Liver (tissue), 9 donors: ENCODE measurements around the gene SPTBN4. TPM values are rescaled to one million over a fixed set of nuclear protein-coding genes. Genes with fewer than 3 reads are reported as not detected.
"Not testable (repeated sequence)": the region's sequence is repeated elsewhere in the genome, so short reads cannot be mapped to it uniquely, and the experiment has no call there.

Experiments used
- DNase-seq: peaks from one replicate; pipeline ENCODE4 v3.0.0-alpha.2; 2017; ENCODE audit warnings: low spot score
- H3K27ac ChIP-seq, 2 donors: one replicate each; pipeline ENCODE4 v1.7.0; 2013; ENCODE audit warnings: inconsistent platforms in 2 of 2, low read length in 2 of 2, control low read depth in 1 of 2, low read depth in 1 of 2, mild to moderate bottlenecking in 1 of 2
- H3K27me3 ChIP-seq, 4 donors: one replicate each; pipeline versions ENCODE4 v1.6.1 to v1.7.0; 2013; ENCODE audit warnings: low read length in 3 of 4, inconsistent platforms in 1 of 4, mild to moderate bottlenecking in 1 of 4, moderate library complexity in 1 of 4; ENCODE audit not compliant: control insufficient read depth in 4 of 4, insufficient read depth in 4 of 4
- H3K36me3 ChIP-seq, 4 donors: one replicate each; pipeline versions ENCODE4 v1.6.1 to v1.7.0; 2013; ENCODE audit warnings: low read length in 3 of 4, mild to moderate bottlenecking in 3 of 4, low read depth in 1 of 4, moderate library complexity in 1 of 4; ENCODE audit not compliant: control insufficient read depth in 4 of 4, insufficient read depth in 3 of 4
- H3K4me1 ChIP-seq, 4 donors: one replicate each; pipeline versions ENCODE4 v1.6.1 to v1.7.0; 2013; ENCODE audit warnings: low read length in 3 of 4, mild to moderate bottlenecking in 3 of 4, moderate library complexity in 1 of 4; ENCODE audit not compliant: control insufficient read depth in 4 of 4, insufficient read depth in 4 of 4
- H3K4me3 ChIP-seq, 3 donors: one replicate each; pipeline versions ENCODE4 v1.6.1 to v1.7.0; 2013; ENCODE audit warnings: low read length in 3 of 3, control low read depth in 1 of 3, low read depth in 1 of 3, mild to moderate bottlenecking in 1 of 3
- H3K9ac ChIP-seq, 2 donors: one replicate each; pipeline ENCODE4 v1.7.0; 2013; ENCODE audit warnings: low read length in 2 of 2, mild to moderate bottlenecking in 2 of 2, moderate library complexity in 2 of 2, control low read depth in 1 of 2, low read depth in 1 of 2
- H3K9me3 ChIP-seq, 4 donors: one replicate each; pipeline versions ENCODE4 v1.6.1 to v1.7.0; 2013; ENCODE audit warnings: low read length in 3 of 4; ENCODE audit not compliant: control insufficient read depth in 4 of 4
- FOXA1 ChIP-seq: IDR thresholded peaks from 2 replicates; pipeline ENCODE4 v1.6.1; 2016; ENCODE audit warnings: antibody characterized with exemption
- FOXA2 ChIP-seq: IDR thresholded peaks from 2 replicates; pipeline ENCODE4 v1.6.1; 2016; ENCODE audit warnings: antibody characterized with exemption
- GABPA ChIP-seq, 2 donors: IDR thresholded peaks in 1 of 2; conservative IDR thresholded peaks in 1 of 2; 2 replicates each; pipeline ENCODE4 v1.6.1; 2016; ENCODE audit warnings: antibody characterized with exemption in 2 of 2, mild to moderate bottlenecking in 1 of 2, moderate library complexity in 1 of 2
- HNF4A ChIP-seq, 2 donors: conservative IDR thresholded peaks; 2 replicates each; pipeline ENCODE4 v1.6.1; 2016; ENCODE audit warnings: antibody characterized with exemption in 2 of 2, mild to moderate bottlenecking in 2 of 2
- HNF4G ChIP-seq: IDR thresholded peaks from 2 replicates; pipeline ENCODE4 v1.6.1; 2016; ENCODE audit warnings: antibody characterized with exemption
- NR2F2 ChIP-seq: IDR thresholded peaks from 2 replicates; pipeline ENCODE4 v1.6.1; 2016; ENCODE audit warnings: antibody characterized with exemption
- RAD21 ChIP-seq, 2 donors: IDR thresholded peaks; 2 replicates each; pipeline ENCODE4 v1.6.1; 2016; ENCODE audit warnings: antibody characterized with exemption in 2 of 2, mild to moderate bottlenecking in 2 of 2
- RXRA ChIP-seq, 2 donors: IDR thresholded peaks; 2 replicates each; pipeline ENCODE4 v1.6.1; 2017 to 2018; ENCODE audit warnings: antibody characterized with exemption in 2 of 2, mild to moderate bottlenecking in 1 of 2
- SP1 ChIP-seq: IDR thresholded peaks from 2 replicates; pipeline ENCODE4 v1.6.1; 2018; ENCODE audit warnings: antibody characterized with exemption, mild to moderate bottlenecking
- WGBS: extraction: QIAGEN DNeasy Blood & Tissue Kit; methylation state at CpG from one replicate; pipeline ENCODE4 v1.1.7; 2013; 5-methylcytosine and 5-hydroxymethylcytosine counted together
- polyA plus RNA-seq, 2 donors: library from polyadenylated mRNA; stranded (reverse) in 1 of 2; unstranded in 1 of 2; fragments of 200-250 nt in 1 of 2; fragments of >200 nt in 1 of 2; fragmentation: Nextera tagmentation in 1 of 2; extraction: Ambion mirVana in 1 of 2; gene quantifications; one replicate each; pipeline versions ENCODE4 v1.2.1 to v1.2.3, GENCODE V29; 2013 to 2015
- total RNA-seq, 2 donors: library from RNA; depleted of rRNA; stranded (reverse); fragments of >200 nt; gene quantifications; one replicate each; pipeline ENCODE4 v1.2.3, GENCODE V29; 2014
- TF ChIP-seq, protein P1 (sequence below): IDR thresholded peaks from 2 replicates; pipeline ENCODE4 v1.6.1; 2016; ENCODE audit warnings: antibody characterized with exemption
- TF ChIP-seq, protein P2 (sequence below): fragments of 150-350 bp; IDR thresholded peaks from 2 replicates; pipeline ENCODE4 v1.5.1; 2017; ENCODE audit warnings: improper control_type of control experiment, low read depth, low read length; ENCODE audit not compliant: missing input control
- TF ChIP-seq, protein P3 (sequence below): IDR thresholded peaks from 2 replicates; pipeline ENCODE4 v1.6.1; 2016; ENCODE audit warnings: antibody characterized with exemption, mild to moderate bottlenecking
- TF ChIP-seq, protein P4 (sequence below): IDR thresholded peaks from 2 replicates; pipeline ENCODE4 v1.6.1; 2016; ENCODE audit warnings: antibody characterized with exemption
- donor health status: healthy.
- donor health status: healthy.
- donor health status: healthy.
- donor health status: healthy.
- donor health status: healthy.

SPTBN4 gene
- total and polyA plus RNA-seq, 4 donors, result 0.13 to 1.1 (median 0.62) TPM

- no peaks in the 10 kb centered on the region for H3K9me3 ChIP-seq
- WGBS, result 79% methylated on average over 8 of the region's 8 CpGs
- no peak for DNase-seq
- no peak overlapping the region for H3K27ac ChIP-seq
- TF ChIP-seq, protein P1, sequence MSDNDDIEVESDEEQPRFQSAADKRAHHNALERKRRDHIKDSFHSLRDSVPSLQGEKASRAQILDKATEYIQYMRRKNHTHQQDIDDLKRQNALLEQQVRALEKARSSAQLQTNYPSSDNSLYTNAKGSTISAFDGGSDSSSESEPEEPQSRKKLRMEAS, result no peak
- peak; percentile 45 to 54 for TF ChIP-seq RAD21 (IDR thresholded peaks at IDR 0.05)
- TF ChIP-seq, protein P2, sequence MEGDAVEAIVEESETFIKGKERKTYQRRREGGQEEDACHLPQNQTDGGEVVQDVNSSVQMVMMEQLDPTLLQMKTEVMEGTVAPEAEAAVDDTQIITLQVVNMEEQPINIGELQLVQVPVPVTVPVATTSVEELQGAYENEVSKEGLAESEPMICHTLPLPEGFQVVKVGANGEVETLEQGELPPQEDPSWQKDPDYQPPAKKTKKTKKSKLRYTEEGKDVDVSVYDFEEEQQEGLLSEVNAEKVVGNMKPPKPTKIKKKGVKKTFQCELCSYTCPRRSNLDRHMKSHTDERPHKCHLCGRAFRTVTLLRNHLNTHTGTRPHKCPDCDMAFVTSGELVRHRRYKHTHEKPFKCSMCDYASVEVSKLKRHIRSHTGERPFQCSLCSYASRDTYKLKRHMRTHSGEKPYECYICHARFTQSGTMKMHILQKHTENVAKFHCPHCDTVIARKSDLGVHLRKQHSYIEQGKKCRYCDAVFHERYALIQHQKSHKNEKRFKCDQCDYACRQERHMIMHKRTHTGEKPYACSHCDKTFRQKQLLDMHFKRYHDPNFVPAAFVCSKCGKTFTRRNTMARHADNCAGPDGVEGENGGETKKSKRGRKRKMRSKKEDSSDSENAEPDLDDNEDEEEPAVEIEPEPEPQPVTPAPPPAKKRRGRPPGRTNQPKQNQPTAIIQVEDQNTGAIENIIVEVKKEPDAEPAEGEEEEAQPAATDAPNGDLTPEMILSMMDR, result peak; percentile 14
- no peak overlapping the region for H3K4me3 ChIP-seq
- no peaks in the 10 kb centered on the region for H3K36me3 ChIP-seq
- peaks cover 0 to 4% (median 0%) of the 10 kb centered on the region in 4 donors for H3K27me3 ChIP-seq
- no peak overlapping the region for H3K9ac ChIP-seq
- peaks cover 0 to 7% (median 3%) of the 10 kb centered on the region in 4 donors for H3K4me1 ChIP-seq
These were observed 54.5 kb downstream of the SPTBN4 start for GRCh38 chr19:40521276-40521675.

- H3K27ac ChIP-seq, H3K4me3 ChIP-seq: not testable (repeated sequence)
- 84% methylated on average over 6 of the region's 6 CpGs for WGBS
These were observed 55.1 kb downstream of the SPTBN4 start for GRCh38 chr19:40521900-40522299.

DNA sequence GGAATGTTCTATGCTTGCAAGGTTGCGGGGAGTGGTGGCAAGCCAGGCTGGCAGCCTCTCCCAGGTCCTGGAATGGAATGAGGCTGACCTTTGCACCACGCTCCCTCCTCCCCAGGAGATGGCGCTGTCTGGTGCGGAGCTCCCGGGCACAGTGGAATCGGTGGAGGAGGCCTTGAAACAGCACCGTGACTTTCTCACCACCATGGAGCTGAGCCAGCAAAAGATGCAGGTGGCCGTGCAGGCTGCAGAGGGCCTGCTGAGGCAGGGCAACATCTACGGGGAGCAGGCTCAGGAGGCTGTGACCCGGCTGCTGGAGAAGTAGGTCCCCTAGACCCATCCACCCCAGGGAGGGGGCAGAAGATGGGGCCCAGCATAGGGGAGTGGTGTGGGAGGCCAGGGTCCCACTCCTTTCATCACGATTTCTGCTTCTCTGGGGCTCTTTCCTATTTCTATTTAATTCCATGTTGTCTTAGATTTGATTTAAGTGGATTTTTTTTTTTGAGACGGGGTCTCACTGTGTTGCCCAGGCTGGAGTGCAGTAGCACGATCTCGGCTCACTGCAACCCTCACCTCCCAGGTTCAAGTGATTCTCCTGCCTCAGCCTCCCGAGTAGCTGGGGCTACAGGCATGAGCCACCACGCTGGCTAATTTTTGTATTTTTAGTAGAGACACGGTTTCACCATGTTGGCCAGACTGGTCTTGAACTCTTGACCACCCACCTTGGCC is 56.7 kb downstream of the SPTBN4 start:
- H3K4me1 ChIP-seq, result peaks cover 0 to 7% (median 3%) of the 10 kb centered on the region in 4 donors
- no peak overlapping the region for H3K9ac ChIP-seq
- DNase-seq, result peak; percentile 73
- 42% methylated on average over 17 of the region's 17 CpGs for WGBS
- H3K4me3 ChIP-seq, result no peak overlapping the region
- H3K36me3 ChIP-seq, result no peaks in the 10 kb centered on the region
- H3K9me3 ChIP-seq, result no peaks in the 10 kb centered on the region
- H3K27me3 ChIP-seq, result peaks cover 0 to 4% (median 0%) of the 10 kb centered on the region in 4 donors
- no peak overlapping the region for H3K27ac ChIP-seq
- TF ChIP-seq, protein P2, result peak; percentile 49
- TF ChIP-seq FOXA1, result no peak
- TF ChIP-seq HNF4A (conservative IDR thresholded peaks at IDR 0.05), result peak; percentile 64 to 81
- peak; percentile 16 for TF ChIP-seq SP1
- peak; percentile 55 for TF ChIP-seq HNF4G
- TF ChIP-seq RXRA (IDR thresholded peaks at IDR 0.05), result no peak
- peak; percentile 59 to 79 for TF ChIP-seq RAD21 (IDR thresholded peaks at IDR 0.05)
- TF ChIP-seq, protein P3, sequence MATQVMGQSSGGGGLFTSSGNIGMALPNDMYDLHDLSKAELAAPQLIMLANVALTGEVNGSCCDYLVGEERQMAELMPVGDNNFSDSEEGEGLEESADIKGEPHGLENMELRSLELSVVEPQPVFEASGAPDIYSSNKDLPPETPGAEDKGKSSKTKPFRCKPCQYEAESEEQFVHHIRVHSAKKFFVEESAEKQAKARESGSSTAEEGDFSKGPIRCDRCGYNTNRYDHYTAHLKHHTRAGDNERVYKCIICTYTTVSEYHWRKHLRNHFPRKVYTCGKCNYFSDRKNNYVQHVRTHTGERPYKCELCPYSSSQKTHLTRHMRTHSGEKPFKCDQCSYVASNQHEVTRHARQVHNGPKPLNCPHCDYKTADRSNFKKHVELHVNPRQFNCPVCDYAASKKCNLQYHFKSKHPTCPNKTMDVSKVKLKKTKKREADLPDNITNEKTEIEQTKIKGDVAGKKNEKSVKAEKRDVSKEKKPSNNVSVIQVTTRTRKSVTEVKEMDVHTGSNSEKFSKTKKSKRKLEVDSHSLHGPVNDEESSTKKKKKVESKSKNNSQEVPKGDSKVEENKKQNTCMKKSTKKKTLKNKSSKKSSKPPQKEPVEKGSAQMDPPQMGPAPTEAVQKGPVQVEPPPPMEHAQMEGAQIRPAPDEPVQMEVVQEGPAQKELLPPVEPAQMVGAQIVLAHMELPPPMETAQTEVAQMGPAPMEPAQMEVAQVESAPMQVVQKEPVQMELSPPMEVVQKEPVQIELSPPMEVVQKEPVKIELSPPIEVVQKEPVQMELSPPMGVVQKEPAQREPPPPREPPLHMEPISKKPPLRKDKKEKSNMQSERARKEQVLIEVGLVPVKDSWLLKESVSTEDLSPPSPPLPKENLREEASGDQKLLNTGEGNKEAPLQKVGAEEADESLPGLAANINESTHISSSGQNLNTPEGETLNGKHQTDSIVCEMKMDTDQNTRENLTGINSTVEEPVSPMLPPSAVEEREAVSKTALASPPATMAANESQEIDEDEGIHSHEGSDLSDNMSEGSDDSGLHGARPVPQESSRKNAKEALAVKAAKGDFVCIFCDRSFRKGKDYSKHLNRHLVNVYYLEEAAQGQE, result no peak
- TF ChIP-seq NR2F2, result no peak
- TF ChIP-seq, protein P4, sequence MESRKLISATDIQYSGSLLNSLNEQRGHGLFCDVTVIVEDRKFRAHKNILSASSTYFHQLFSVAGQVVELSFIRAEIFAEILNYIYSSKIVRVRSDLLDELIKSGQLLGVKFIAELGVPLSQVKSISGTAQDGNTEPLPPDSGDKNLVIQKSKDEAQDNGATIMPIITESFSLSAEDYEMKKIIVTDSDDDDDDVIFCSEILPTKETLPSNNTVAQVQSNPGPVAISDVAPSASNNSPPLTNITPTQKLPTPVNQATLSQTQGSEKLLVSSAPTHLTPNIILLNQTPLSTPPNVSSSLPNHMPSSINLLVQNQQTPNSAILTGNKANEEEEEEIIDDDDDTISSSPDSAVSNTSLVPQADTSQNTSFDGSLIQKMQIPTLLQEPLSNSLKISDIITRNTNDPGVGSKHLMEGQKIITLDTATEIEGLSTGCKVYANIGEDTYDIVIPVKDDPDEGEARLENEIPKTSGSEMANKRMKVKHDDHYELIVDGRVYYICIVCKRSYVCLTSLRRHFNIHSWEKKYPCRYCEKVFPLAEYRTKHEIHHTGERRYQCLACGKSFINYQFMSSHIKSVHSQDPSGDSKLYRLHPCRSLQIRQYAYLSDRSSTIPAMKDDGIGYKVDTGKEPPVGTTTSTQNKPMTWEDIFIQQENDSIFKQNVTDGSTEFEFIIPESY, result no peak
- no peak for TF ChIP-seq FOXA2
- TF ChIP-seq GABPA (IDR thresholded peaks at IDR 0.05 in 1 of 2, conservative IDR thresholded peaks at IDR 0.05 in 1 of 2), result no peak

More at GRCh38 chr19:40521900-40522299, 55.1 kb downstream of the SPTBN4 start:
- not testable (repeated sequence) for DNase-seq, H3K9me3 ChIP-seq, H3K4me1 ChIP-seq, H3K9ac ChIP-seq, H3K27me3 ChIP-seq, H3K36me3 ChIP-seq
